Activated T-cell treated with anti-CD3 and anti-CD28 coated beads, Interleukin-2, amount 50 U/mL, for 48 hours (primary cell): ENCODE data around the gene FASTK.

Experiments
- DNase-seq, 2 experiments: peaks; one replicate each; pipeline ENCODE4 v3.0.0-alpha.2; 2020

Gene FASTK

GRCh38 chr7:151082141-151083070 is 1.8 kb upstream of the FASTK start:
- no peak for DNase-seq

GRCh38 chr7:151081170-151082101 is 827 bp upstream of the FASTK start:
- no peak for DNase-seq

GRCh38 chr7:151080067-151080521 is 515 bp downstream of the FASTK start:
- no peak for DNase-seq

- DNase-seq = no peak
Measured at GRCh38 chr7:151079199-151079910, 1.3 kb downstream of the FASTK start.

GRCh38 chr7:151078233-151079040 is 2.2 kb downstream of the FASTK start:
- DNase-seq = no peak

- DNase-seq = no peak
Measured at GRCh38 chr7:151077705-151078232, 2.8 kb downstream of the FASTK start.

GRCh38 chr7:151076863-151077704 is 3.5 kb downstream of the FASTK start:
- DNase-seq = no peak

- no peak for DNase-seq
Measured at GRCh38 chr7:151075978-151076426, 4.6 kb downstream of the FASTK start.

GRCh38 chr7:151075662-151075971 is 5.0 kb downstream of the FASTK start:
- no peak for DNase-seq

- DNase-seq = no peak
Measured at GRCh38 chr7:151074817-151075661, 5.6 kb downstream of the FASTK start.

GRCh38 chr7:151073990-151074389 is 6.6 kb downstream of the FASTK start:
- DNase-seq = no peak

GRCh38 chr7:151071032-151071866 is 9.4 kb downstream of the FASTK start:
- DNase-seq = no peak

- no peak for DNase-seq
Measured at GRCh38 chr7:151070574-151070960, 10.0 kb downstream of the FASTK start.

GRCh38 chr7:151069841-151070573 is 10.6 kb downstream of the FASTK start:
- DNase-seq = no peak

GRCh38 chr7:151068069-151068773 is 12.4 kb downstream of the FASTK start:
- DNase-seq = no peak

GRCh38 chr7:151066273-151066974 is 14.2 kb downstream of the FASTK start:
- no peak for DNase-seq

- no peak for DNase-seq
Measured at GRCh38 chr7:151065516-151065915, 15.1 kb downstream of the FASTK start.
